GM06990 (cell line): ENCODE measurements around the gene LRP1B.

Experiments
- DNase-seq: peaks from one replicate; pipeline ENCODE4 v3.0.0-alpha.2; 2011; ENCODE audit not compliant: insufficient read length; ENCODE audit errors: extremely low read depth
- H3K27me3 ChIP-seq: replicated peaks from 2 replicates; pipeline ENCODE4 v1.6.0; 2011; ENCODE audit warnings: low read length; ENCODE audit not compliant: control insufficient read depth, insufficient read depth
- H3K36me3 ChIP-seq: 2 replicates; pipeline ENCODE4 v1.5.1; 2011; ENCODE audit warnings: low read length; ENCODE audit not compliant: control insufficient read depth, insufficient read depth
- H3K4me3 ChIP-seq: replicated peaks from 2 replicates; pipeline ENCODE4 v1.5.1; 2011; ENCODE audit warnings: low read depth, mild to moderate bottlenecking, control low read depth, low read length
- TF ChIP-seq, protein P1 (sequence below): IDR thresholded peaks from 2 replicates; pipeline ENCODE4 v1.5.1; 2011; ENCODE audit warnings: low read length, control low read depth, mild to moderate bottlenecking, inconsistent platforms; ENCODE audit not compliant: insufficient read depth, poor library complexity, severe bottlenecking

Gene LRP1B

DNA sequence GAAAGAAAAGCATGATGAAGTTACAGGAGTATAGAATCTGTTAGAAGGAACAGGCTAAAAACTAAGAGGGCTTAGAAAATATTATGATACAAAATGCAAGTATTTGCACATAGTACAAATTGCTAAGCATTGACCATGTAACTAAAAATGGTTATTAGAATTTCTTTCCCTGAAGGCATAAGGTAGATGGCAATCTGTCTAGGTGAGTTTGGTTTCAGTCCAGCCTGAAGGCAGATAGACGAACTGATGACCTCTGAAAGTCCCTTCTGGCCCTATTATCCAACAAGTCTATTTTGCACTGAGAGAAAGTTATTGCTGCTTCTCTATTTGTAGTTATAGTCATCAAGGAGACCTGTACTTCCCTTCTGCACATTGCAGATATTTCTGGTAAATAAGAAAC is 663.5 kb downstream of the LRP1B start:
- Histone ChIP-seq H3K4me3 (no peak overlapping the region), H3K36me3 (no peaks in the 10 kb centered on the region), H3K27me3 (no peaks in the 10 kb centered on the region)
- DNase-seq = no peak
- TF ChIP-seq, protein P1, sequence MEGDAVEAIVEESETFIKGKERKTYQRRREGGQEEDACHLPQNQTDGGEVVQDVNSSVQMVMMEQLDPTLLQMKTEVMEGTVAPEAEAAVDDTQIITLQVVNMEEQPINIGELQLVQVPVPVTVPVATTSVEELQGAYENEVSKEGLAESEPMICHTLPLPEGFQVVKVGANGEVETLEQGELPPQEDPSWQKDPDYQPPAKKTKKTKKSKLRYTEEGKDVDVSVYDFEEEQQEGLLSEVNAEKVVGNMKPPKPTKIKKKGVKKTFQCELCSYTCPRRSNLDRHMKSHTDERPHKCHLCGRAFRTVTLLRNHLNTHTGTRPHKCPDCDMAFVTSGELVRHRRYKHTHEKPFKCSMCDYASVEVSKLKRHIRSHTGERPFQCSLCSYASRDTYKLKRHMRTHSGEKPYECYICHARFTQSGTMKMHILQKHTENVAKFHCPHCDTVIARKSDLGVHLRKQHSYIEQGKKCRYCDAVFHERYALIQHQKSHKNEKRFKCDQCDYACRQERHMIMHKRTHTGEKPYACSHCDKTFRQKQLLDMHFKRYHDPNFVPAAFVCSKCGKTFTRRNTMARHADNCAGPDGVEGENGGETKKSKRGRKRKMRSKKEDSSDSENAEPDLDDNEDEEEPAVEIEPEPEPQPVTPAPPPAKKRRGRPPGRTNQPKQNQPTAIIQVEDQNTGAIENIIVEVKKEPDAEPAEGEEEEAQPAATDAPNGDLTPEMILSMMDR = no peak

- TF ChIP-seq, protein P1 = no peak
- no peaks in the 10 kb centered on the region for H3K36me3 ChIP-seq
- no peak for DNase-seq
Observed at GRCh38 chr2:141464995-141465394, 665.8 kb downstream of the LRP1B start.

GRCh38 chr2:141458351-141458750 is 672.5 kb downstream of the LRP1B start:
- no peaks in the 10 kb centered on the region for H3K27me3 ChIP-seq
- TF ChIP-seq, protein P1 = no peak
- DNase-seq = no peak
- H3K36me3 ChIP-seq = no peaks in the 10 kb centered on the region
- H3K4me3 ChIP-seq = no peak overlapping the region

More at GRCh38 chr2:141464995-141465394, 665.8 kb downstream of the LRP1B start:
- Histone ChIP-seq H3K4me3 (no peak overlapping the region), H3K27me3 (no peaks in the 10 kb centered on the region)

DNA sequence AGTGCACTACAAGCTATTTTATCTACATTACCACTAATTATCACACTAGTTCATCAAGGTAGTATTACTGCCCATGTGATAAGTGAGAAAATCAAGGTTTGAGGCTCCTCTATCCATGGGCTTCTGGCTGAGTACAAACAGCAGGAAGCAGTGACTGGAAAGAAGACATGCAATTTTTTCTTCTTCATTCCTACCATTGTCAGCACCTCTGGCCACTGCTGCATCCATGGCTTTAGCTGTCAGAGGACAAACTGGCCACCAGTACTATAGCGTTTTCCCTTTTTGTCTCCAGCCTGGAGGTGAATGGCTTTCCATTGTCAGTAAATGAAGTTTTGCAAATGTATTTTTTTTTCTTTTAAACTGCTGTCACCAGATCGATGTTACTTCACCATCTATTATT is 674.9 kb downstream of the LRP1B start:
- TF ChIP-seq, protein P1 = no peak
- no peaks in the 10 kb centered on the region for H3K27me3 ChIP-seq
- DNase-seq = no peak
- no peak overlapping the region for H3K4me3 ChIP-seq
- H3K36me3 ChIP-seq = no peaks in the 10 kb centered on the region

GRCh38 chr2:141455211-141455826 is 675.5 kb downstream of the LRP1B start:
- no peaks in the 10 kb centered on the region for H3K27me3 ChIP-seq
- no peak overlapping the region for H3K4me3 ChIP-seq
- no peak for DNase-seq
- TF ChIP-seq, protein P1 = no peak
- no peaks in the 10 kb centered on the region for H3K36me3 ChIP-seq
